GM12891 (cell line): ENCODE data around the gene TCP11.

Source experiments
- POLR2A ChIP-seq: IDR thresholded peaks from 2 replicates; pipeline ENCODE4 v1.6.1; 2011; ENCODE audit warnings: low read depth, low read length, control low read depth
- POLR2AphosphoS5 ChIP-seq: IDR thresholded peaks from 2 replicates; pipeline ENCODE4 v1.6.1; 2011; ENCODE audit warnings: low read depth, low read length, control low read depth

GRCh38 chr6:35178012-35178411, 36.9 kb upstream of the TCP11 start:
- TF ChIP-seq POLR2A (no peak), POLR2AphosphoS5 (no peak)
